Upper lobe of right lung (tissue), 1 donor: ENCODE results near the gene GOLT1B. TPM values are rescaled to one million over a fixed set of nuclear protein-coding genes. Genes with fewer than 3 reads are reported as not detected.

Experiments used
- ATAC-seq: fragments of 200-7000 bp; cut with Tn5 transposase; one replicate; pipeline ENCODE4 v1.9.1; 2020; ENCODE audit warnings: mild to moderate bottlenecking, moderate library complexity
- DNase-seq: peaks from one replicate; pipeline ENCODE4 v3.0.0-alpha.2; 2020
- H3K27ac ChIP-seq: fragments of 200-600 bp; one replicate; pipeline ENCODE4 v1.8.0; 2022
- H3K27me3 ChIP-seq: fragments of 200-600 bp; one replicate; pipeline ENCODE4 v1.8.0; 2022; ENCODE audit warnings: mild to moderate bottlenecking
- H3K36me3 ChIP-seq: fragments of 200-600 bp; one replicate; pipeline ENCODE4 v1.8.0; 2022
- H3K4me1 ChIP-seq: fragments of 200-600 bp; one replicate; pipeline ENCODE4 v1.8.0; 2022
- H3K4me3 ChIP-seq: fragments of 200-600 bp; one replicate; pipeline ENCODE4 v1.8.0; 2022; ENCODE audit warnings: mild to moderate bottlenecking
- H3K9me3 ChIP-seq: fragments of 200-600 bp; one replicate; pipeline ENCODE4 v1.8.0; 2022
- CTCF ChIP-seq: fragments of 200-600 bp; IDR thresholded peaks from one replicate; pipeline ENCODE4 v1.8.0; 2022; ENCODE audit warnings: antibody characterized with exemption
- intact Hi-C: fragments of 100-400 bp; cut with DNase I; formaldehyde crosslinking; loops from one replicate; pipeline ENCODE4 v1.11.0; 2022
- total RNA-seq: library from RNA; stranded (reverse); fragmentation: NEBNext Ultra II Directional; extraction: Animal tissue kit (Norgen Biotek cat#: 25700); gene quantifications from one replicate; pipeline ENCODE4 v1.2.1, GENCODE V29; 2021
- donor health status: DM: no; HTN: yes; CAD: no; lungs with severe emphysema.

The GOLT1B gene
- total RNA-seq, 1 donor from 2014 or later = 25.0 TPM

GRCh38 chr12:21472197-21472823 is 29.3 kb upstream of the GOLT1B start:
- intact Hi-C loops = no loop called here
- no peak overlapping the region for H3K4me3 ChIP-seq
- TF ChIP-seq CTCF = no peak
- no peaks in the 10 kb centered on the region for H3K27me3 ChIP-seq
- peaks cover 96% of the 10 kb centered on the region for H3K36me3 ChIP-seq
- H3K27ac ChIP-seq = no peak overlapping the region
- no peaks in the 10 kb centered on the region for H3K4me1 ChIP-seq
- no peak for ATAC-seq
- H3K9me3 ChIP-seq = no peaks in the 10 kb centered on the region
- DNase-seq = no peak

- intact Hi-C loops = no loop called here
- Histone ChIP-seq H3K4me3 (no peak overlapping the region), H3K27me3 (no peaks in the 10 kb centered on the region), H3K9me3 (no peaks in the 10 kb centered on the region), H3K27ac (no peak overlapping the region), H3K4me1 (no peaks in the 10 kb centered on the region), H3K36me3 (peaks cover 94% of the 10 kb centered on the region)
- ATAC-seq (no peak), DNase-seq (no peak)
- TF ChIP-seq CTCF = no peak
These were observed 26.0 kb upstream of the GOLT1B start for GRCh38 chr12:21475552-21475951.

GRCh38 chr12:21476949-21477348 is 24.6 kb upstream of the GOLT1B start:
- Histone ChIP-seq H3K9me3 (no peaks in the 10 kb centered on the region), H3K27me3 (no peaks in the 10 kb centered on the region), H3K27ac (no peak overlapping the region), H3K36me3 (peaks cover 93% of the 10 kb centered on the region), H3K4me1 (no peaks in the 10 kb centered on the region), H3K4me3 (no peak overlapping the region)
- DNase-seq (no peak), ATAC-seq (no peak)
- intact Hi-C loops = no loop called here
- no peak for TF ChIP-seq CTCF

GRCh38 chr12:21478756-21479455 is 22.7 kb upstream of the GOLT1B start:
- intact Hi-C loops = no loop called here
- no peak for TF ChIP-seq CTCF
- peaks cover 87% of the 10 kb centered on the region for H3K36me3 ChIP-seq

GRCh38 chr12:21483531-21483930 is 18.1 kb upstream of the GOLT1B start:
- intact Hi-C loops = no loop called here
- no peak for DNase-seq
- no peaks in the 10 kb centered on the region for H3K27me3 ChIP-seq
- H3K4me1 ChIP-seq = no peaks in the 10 kb centered on the region
- no peak overlapping the region for H3K27ac ChIP-seq
- H3K36me3 ChIP-seq = peaks cover 63% of the 10 kb centered on the region
- no peaks in the 10 kb centered on the region for H3K9me3 ChIP-seq
- TF ChIP-seq CTCF = no peak
- H3K4me3 ChIP-seq = no peak overlapping the region
- ATAC-seq = no peak

More at GRCh38 chr12:21478756-21479455, 22.7 kb upstream of the GOLT1B start:
- ATAC-seq (no peak), DNase-seq (no peak)
- Histone ChIP-seq H3K27me3 (no peaks in the 10 kb centered on the region), H3K27ac (no peak overlapping the region), H3K4me3 (no peak overlapping the region), H3K4me1 (no peaks in the 10 kb centered on the region), H3K9me3 (no peaks in the 10 kb centered on the region)
